HCT116 (cell line): ENCODE measurements around the gene NPB. TPM values are rescaled to one million over a fixed set of nuclear protein-coding genes. Genes with fewer than 3 reads are reported as not detected.

Experiments
- ATAC-seq: fragments of 200-7000 bp; cut with Tn5 transposase; 2 replicates; pipeline ENCODE4 v1.9.1; 2020; ENCODE audit warnings: mild to moderate bottlenecking, moderate library complexity
- BruUV-seq: library from RNA; stranded (reverse); fragments of 400-500 nt; replicated peaks from 2 replicates; lab custom pipeline; 2021; lab: Mats Ljungman, UMichigan
- CTCF ChIA-PET: fragments of 300-600 bp; sonication (Branson Sonifier 250); formaldehyde crosslinking; loops from one replicate; lab custom pipeline; 2021; ENCODE audit warnings: antibody characterized with exemption; lab: Charles Lee
- POLR2A ChIA-PET: fragments of 300-600, 350-600 bp; sonication (Branson Sonifier 250); formaldehyde crosslinking; loops from one replicate; lab custom pipeline; 2021; ENCODE audit warnings: antibody characterized with exemption; lab: Charles Lee
- RAD21 ChIA-PET, 2 experiments: fragments of 300-600 bp; sonication (Branson Sonifier 250); formaldehyde crosslinking; loops; one replicate each; lab custom pipeline; 2023; ENCODE audit warnings: low total read pairs in 2 of 2; ENCODE audit not compliant: uncharacterized antibody in 2 of 2, unreplicated experiment in 2 of 2, low non-redundant PET in 1 of 2; lab: Charles Lee
- DNase-seq: peaks from one replicate; pipeline ENCODE4 v3.0.0-alpha.2; 2010; ENCODE audit warnings: low read depth, low spot score
- H2AFZ ChIP-seq: fragments of 200-600 bp; shearing (Covaris generic), sonication (generic); 2 replicates; pipeline ENCODE4 v1.6.1; 2017; ENCODE audit warnings: low read depth, mixed run types, mixed read lengths, antibody characterized with exemption, low read length; ENCODE audit not compliant: poor library complexity, severe bottlenecking
- H3K27ac ChIP-seq: 2 replicates; pipeline ENCODE4 v1.5.1; 2012; ENCODE audit warnings: low read depth, low read length
- H3K27me3 ChIP-seq: fragments of 200-600 bp; sonication (generic); 2 replicates; pipeline ENCODE4 v1.6.1; 2016; ENCODE audit warnings: mixed run types, low read length, mixed read lengths; ENCODE audit not compliant: insufficient read depth
- H3K36me3 ChIP-seq, 2 experiments: fragments of 200-500 bp in 1 of 2; fragments of 200-600 bp in 1 of 2; sonication (Bioruptor generic) in 1 of 2; sonication (generic) in 1 of 2; 2 replicates each; pipeline versions ENCODE4 v1.5.1 to v1.6.1; 2014 to 2016; ENCODE audit warnings: low read length in 2 of 2, inconsistent platforms in 1 of 2, mixed read lengths in 1 of 2, mixed run types in 1 of 2; ENCODE audit not compliant: insufficient read depth in 2 of 2, control insufficient read depth in 1 of 2
- H3K4me1 ChIP-seq, 2 experiments: fragments of 200-600 bp in 1 of 2; sonication (generic) in 1 of 2; 2 replicates each; pipeline versions ENCODE4 v1.5.1 to v1.6.1; 2012 to 2017; ENCODE audit warnings: low read length in 2 of 2, inconsistent platforms in 1 of 2, mild to moderate bottlenecking in 1 of 2, mixed read lengths in 1 of 2, mixed run types in 1 of 2, moderate library complexity in 1 of 2; ENCODE audit not compliant: insufficient read depth in 2 of 2, control insufficient read depth in 1 of 2
- H3K4me2 ChIP-seq: fragments of 200-600 bp; sonication (generic); 2 replicates; pipeline ENCODE4 v1.6.1; 2017; ENCODE audit warnings: mixed run types, low read length, mixed read lengths
- H3K4me3 ChIP-seq, 2 experiments: fragments of 200-600 bp in 1 of 2; sonication (generic) in 1 of 2; replicated peaks in 1 of 2; 2 replicates each; pipeline ENCODE4 v1.5.1; 2011 to 2016; ENCODE audit warnings: low read length in 2 of 2, control low read depth in 1 of 2, low read depth in 1 of 2, mild to moderate bottlenecking in 1 of 2, mixed read lengths in 1 of 2, mixed run types in 1 of 2
- H3K79me2 ChIP-seq: fragments of 200-600 bp; sonication (generic); 2 replicates; pipeline ENCODE4 v1.6.1; 2017; ENCODE audit warnings: mild to moderate bottlenecking, mixed run types, low read length, moderate library complexity, mixed read lengths; ENCODE audit not compliant: insufficient read depth
- H3K9ac ChIP-seq: fragments of 200-600 bp; sonication (generic); 2 replicates; pipeline ENCODE4 v1.6.1; 2016; ENCODE audit warnings: low read length, mixed read lengths
- H3K9me2 ChIP-seq: fragments of 200-600 bp; sonication (generic), shearing (Covaris generic); 2 replicates; pipeline ENCODE4 v1.6.1; 2017; ENCODE audit warnings: mixed run types, mild to moderate bottlenecking, moderate library complexity; ENCODE audit not compliant: insufficient read depth
- H3K9me3 ChIP-seq, 2 experiments: fragments of 200-500 bp in 1 of 2; fragments of 200-600 bp in 1 of 2; sonication (Bioruptor generic) in 1 of 2; sonication (generic) in 1 of 2; 2 replicates each; pipeline ENCODE4 v1.6.1; 2014 to 2017; ENCODE audit warnings: low read length in 2 of 2, mixed read lengths in 2 of 2, inconsistent platforms in 1 of 2, low read depth in 1 of 2, mild to moderate bottlenecking in 1 of 2, mixed run types in 1 of 2, moderate library complexity in 1 of 2; ENCODE audit not compliant: control insufficient read depth in 1 of 2, insufficient read depth in 1 of 2
- H4K20me1 ChIP-seq: fragments of 200-600 bp; sonication (generic), shearing (Covaris generic); 2 replicates; pipeline ENCODE4 v1.6.1; 2017; ENCODE audit warnings: mixed run types, mild to moderate bottlenecking, moderate library complexity; ENCODE audit not compliant: insufficient read depth
- CBX3 ChIP-seq: IDR thresholded peaks from 2 replicates; pipeline ENCODE4 v1.6.1; 2012; ENCODE audit warnings: low read depth
- EGR1 ChIP-seq: IDR thresholded peaks from 2 replicates; pipeline ENCODE4 v1.6.1; 2012; ENCODE audit warnings: low read depth
- ELF1 ChIP-seq: IDR thresholded peaks from 2 replicates; pipeline ENCODE4 v1.6.1; 2012; ENCODE audit warnings: low read depth, borderline replicate concordance
- EZH2 ChIP-seq: fragments of 200-600 bp; sonication (generic); IDR thresholded peaks from 2 replicates; pipeline ENCODE4 v1.6.1; 2017; ENCODE audit warnings: antibody characterized with exemption, mixed run types
- FOSL1 ChIP-seq: IDR thresholded peaks from 2 replicates; pipeline ENCODE4 v1.6.1; 2012; ENCODE audit warnings: low read depth
- JUND ChIP-seq: IDR thresholded peaks from 2 replicates; pipeline ENCODE4 v1.6.1; 2012
- POLR2AphosphoS5 ChIP-seq: IDR thresholded peaks from 2 replicates; pipeline ENCODE4 v1.6.1; 2011; ENCODE audit warnings: mild to moderate bottlenecking, low read depth, low read length, moderate library complexity
- RAD21 ChIP-seq: IDR thresholded peaks from 2 replicates; pipeline ENCODE4 v1.6.1; 2012; ENCODE audit warnings: low read depth, mild to moderate bottlenecking
- ZFX ChIP-seq: fragments of 450-650 bp; IDR thresholded peaks from 2 replicates; pipeline ENCODE4 v1.6.1; 2017
- intact Hi-C: fragments of 100-400 bp; cut with micrococcal nuclease; formaldehyde crosslinking; loops from 2 replicates; pipeline ENCODE4 v1.10.0; 2022
- total RNA-seq: library from RNA; stranded (reverse); gene quantifications from one replicate; pipeline ENCODE4 v1.2.1, GENCODE V29; 2021; ENCODE audit not compliant: unreplicated experiment
- TF ChIP-seq, protein P1 (sequence below): IDR thresholded peaks from 2 replicates; pipeline ENCODE4 v1.6.1; 2012
- TF ChIP-seq, protein P2 (sequence below): IDR thresholded peaks from 2 replicates; pipeline ENCODE4 v1.6.1; 2012
- TF ChIP-seq, protein P3 (sequence below), 3 experiments: fragments of 200-600 bp in 1 of 3; sonication (generic) in 1 of 3; IDR thresholded peaks in 2 of 3; conservative IDR thresholded peaks in 1 of 3; 2 replicates each; pipeline ENCODE4 v1.5.1; 2012 to 2017; ENCODE audit warnings: low read depth in 2 of 3, low read length in 2 of 3, antibody characterized with exemption in 1 of 3, borderline replicate concordance in 1 of 3, control low read depth in 1 of 3, mild to moderate bottlenecking in 1 of 3, mixed read lengths in 1 of 3, mixed run types in 1 of 3, moderate library complexity in 1 of 3; ENCODE audit not compliant: insufficient read depth in 1 of 3

Gene NPB
- total RNA-seq, 1 experiment from 2014 or later, result 1.2 TPM

DNA sequence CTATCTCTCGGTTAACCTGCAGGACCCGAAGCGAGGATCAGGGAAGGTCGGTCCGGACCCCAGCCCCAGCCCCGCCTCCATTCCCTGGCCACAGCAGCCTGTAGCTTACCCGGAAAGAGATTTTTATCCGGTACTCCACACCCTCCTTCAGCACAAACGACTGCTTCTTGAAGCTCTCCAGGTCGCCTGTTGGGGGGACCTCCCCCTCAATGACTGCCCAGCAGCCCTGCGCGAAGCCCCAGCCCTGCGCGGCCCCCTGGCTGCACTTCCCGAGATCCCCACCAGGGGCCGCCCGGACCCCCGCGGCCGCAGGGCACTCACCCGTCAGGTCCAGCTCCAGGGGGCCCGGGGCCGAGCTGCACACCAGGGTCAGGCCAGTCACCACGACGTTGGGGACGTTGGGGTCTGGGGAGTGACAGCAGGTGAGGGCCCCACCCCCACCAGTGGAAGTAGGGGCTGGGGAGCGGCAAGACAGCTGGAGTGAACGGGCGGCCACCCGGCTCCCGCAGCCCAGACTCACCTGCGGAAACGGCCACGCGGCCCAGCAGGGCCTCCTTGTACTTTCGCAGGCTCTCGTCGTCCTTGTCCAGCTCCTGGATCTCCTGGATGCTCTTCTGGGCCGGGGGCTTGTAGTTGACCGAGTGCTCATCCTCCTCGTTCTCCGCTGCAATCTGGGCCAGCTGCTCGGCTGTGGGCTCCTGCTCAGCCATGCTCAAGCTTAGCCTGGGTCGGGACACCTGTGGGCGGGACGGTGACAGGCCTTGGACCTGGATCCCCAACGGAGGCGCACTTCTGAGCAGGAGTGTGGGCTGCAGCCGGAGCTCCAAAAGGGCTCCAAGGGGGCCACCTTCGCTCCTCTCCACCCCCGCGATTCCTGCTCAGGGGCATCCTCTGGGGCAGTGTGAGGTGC, 32.6 kb upstream of the NPB start (continued):
- TF ChIP-seq, protein P1, sequence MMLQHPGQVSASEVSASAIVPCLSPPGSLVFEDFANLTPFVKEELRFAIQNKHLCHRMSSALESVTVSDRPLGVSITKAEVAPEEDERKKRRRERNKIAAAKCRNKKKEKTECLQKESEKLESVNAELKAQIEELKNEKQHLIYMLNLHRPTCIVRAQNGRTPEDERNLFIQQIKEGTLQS, result no peak
- TF ChIP-seq, all 23 proteins: peak for 2

DNA sequence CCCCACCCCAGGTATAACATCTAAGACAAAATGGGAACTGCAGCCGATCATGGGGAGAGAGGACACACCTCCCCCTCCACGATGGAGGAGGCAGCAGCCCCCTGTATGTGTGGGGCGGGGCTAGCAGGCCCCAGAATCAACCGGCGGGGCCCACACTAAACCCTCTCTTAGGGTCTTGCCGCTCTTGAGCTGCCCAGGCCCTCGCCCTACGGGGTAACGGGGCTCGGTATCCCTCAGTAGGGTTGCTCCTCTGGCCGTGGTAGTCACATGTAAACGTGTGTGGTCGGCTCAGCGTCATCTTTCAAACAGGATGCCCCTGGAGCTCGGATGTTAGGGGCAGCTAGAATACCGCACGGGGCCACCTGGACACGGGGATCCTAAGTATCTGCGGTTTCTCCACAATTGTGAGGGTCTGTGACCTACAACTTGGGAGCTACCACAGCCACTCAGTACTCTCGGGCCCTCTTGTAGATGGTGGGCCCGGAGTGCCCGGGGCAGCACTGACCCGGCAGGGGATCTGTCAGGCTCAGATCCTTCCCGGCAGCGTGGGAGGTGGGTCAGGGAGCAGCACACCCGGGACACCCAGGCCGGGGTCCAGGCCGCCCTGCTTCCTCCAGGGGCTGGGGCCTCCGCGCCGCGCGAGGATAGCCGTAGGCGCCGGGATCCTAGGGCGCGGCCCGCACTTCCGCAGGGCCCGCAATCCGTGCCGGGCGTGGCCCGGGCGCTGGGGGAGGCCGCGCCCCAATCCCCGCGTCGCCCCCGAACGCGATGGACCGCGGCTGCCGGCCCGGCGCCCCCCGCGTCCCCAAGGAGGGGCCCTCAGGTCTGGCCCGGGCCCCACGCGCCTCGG, 31.7 kb upstream of the NPB start:
- H3K9me2 ChIP-seq, result no peaks in the 10 kb centered on the region

More for the DNA sequence above, 31.7 kb upstream of the NPB start:
- Histone ChIP-seq H3K4me1 (peaks cover 38 to 79% of the 10 kb centered on the region in 2 experiments), H3K27ac (peak overlapping the region; percentile 99), H4K20me1 (peaks cover 2% of the 10 kb centered on the region; the same call in 1 of the 2 replicates), H3K79me2 (peaks cover 43% of the 10 kb centered on the region), H2AFZ (no peak overlapping the region), H3K9me3 (no peaks in the 10 kb centered on the region), H3K9ac (peak overlapping the region; percentile 99), H3K4me3 (peak overlapping the region; percentile 71 to 95), H3K4me2 (peak overlapping the region; percentile 86), H3K27me3 (no peaks in the 10 kb centered on the region), H3K36me3 (peaks cover 7 to 17% of the 10 kb centered on the region in 2 experiments; a peak in 3 of 4 replicates)
- DNase-seq, result no peak
- intact Hi-C loops, result loop anchor here (5.0 kb wide), 1 partner anchor 57 kb away; the partner anchor contains the start of gene MAFG
- ChIA-PET POLR2A (interaction anchor here (0.5 to 1.6 kb wide), 5 partner anchors 10 to 290 kb away, joined by 3 to 5 read pairs (median 4); partner anchors contain the start of genes ANAPC11 and P4HB), RAD21 (interaction anchor here in 1 of 2 experiments (0.8 kb wide), 1 partner anchor 40 kb away, joined by 3 read pairs; no protein-coding TSS in a partner anchor), CTCF (interaction anchor here (1.0 to 2.7 kb wide), 6 partner anchors 9 to 151 kb away, joined by 3 to 27 read pairs (median 4); partner anchors contain the start of genes CENPX and LRRC45)
- BruUV-seq, result no TSS peak
- TF ChIP-seq RAD21, result no peak
- peak; percentile 5; the same call in 1 of the 2 replicates for TF ChIP-seq POLR2AphosphoS5
- TF ChIP-seq, protein P2, sequence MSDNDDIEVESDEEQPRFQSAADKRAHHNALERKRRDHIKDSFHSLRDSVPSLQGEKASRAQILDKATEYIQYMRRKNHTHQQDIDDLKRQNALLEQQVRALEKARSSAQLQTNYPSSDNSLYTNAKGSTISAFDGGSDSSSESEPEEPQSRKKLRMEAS, result no peak
- TF ChIP-seq FOSL1, result no peak
- no peak for TF ChIP-seq JUND
- TF ChIP-seq EGR1, result no peak
- TF ChIP-seq, protein P1, result no peak
- no peak for TF ChIP-seq CBX3
- peak; percentile 95 for TF ChIP-seq ZFX
- no peak for TF ChIP-seq ELF1
- TF ChIP-seq, protein P3, sequence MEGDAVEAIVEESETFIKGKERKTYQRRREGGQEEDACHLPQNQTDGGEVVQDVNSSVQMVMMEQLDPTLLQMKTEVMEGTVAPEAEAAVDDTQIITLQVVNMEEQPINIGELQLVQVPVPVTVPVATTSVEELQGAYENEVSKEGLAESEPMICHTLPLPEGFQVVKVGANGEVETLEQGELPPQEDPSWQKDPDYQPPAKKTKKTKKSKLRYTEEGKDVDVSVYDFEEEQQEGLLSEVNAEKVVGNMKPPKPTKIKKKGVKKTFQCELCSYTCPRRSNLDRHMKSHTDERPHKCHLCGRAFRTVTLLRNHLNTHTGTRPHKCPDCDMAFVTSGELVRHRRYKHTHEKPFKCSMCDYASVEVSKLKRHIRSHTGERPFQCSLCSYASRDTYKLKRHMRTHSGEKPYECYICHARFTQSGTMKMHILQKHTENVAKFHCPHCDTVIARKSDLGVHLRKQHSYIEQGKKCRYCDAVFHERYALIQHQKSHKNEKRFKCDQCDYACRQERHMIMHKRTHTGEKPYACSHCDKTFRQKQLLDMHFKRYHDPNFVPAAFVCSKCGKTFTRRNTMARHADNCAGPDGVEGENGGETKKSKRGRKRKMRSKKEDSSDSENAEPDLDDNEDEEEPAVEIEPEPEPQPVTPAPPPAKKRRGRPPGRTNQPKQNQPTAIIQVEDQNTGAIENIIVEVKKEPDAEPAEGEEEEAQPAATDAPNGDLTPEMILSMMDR (IDR thresholded peaks at IDR 0.05 in 2 of 3, conservative IDR thresholded peaks at IDR 0.05 in 1 of 3; ENCODE audit: borderline replicate concordance in 1 of 3, insufficient read depth in 1 of 3, low read depth in 2 of 3, low read length in 2 of 3), result no peak
- no peak for TF ChIP-seq EZH2
- peak; percentile 0; the same call in 1 of the 2 replicates for ATAC-seq
